H9 (cell line): Measurements from ENCODE around the gene NRG3. TPM values are rescaled to one million over a fixed set of nuclear protein-coding genes. Genes with fewer than 3 reads are reported as not detected.

Source experiments
- DNase-seq: peaks from one replicate; pipeline ENCODE4 v3.0.0-alpha.2; 2017
- H2AFZ ChIP-seq: one replicate; pipeline ENCODE4 v1.6.1; 2013; ENCODE audit warnings: mild to moderate bottlenecking, low read length, control low read depth, moderate library complexity
- H2AK5ac ChIP-seq: 2 replicates; pipeline ENCODE4 v1.6.1; 2013; ENCODE audit warnings: low read length, control low read depth, mixed read lengths; ENCODE audit not compliant: insufficient read length
- H2BK120ac ChIP-seq: one replicate; pipeline ENCODE4 v1.6.1; 2013; ENCODE audit warnings: low read depth, mild to moderate bottlenecking, low read length, control low read depth, inconsistent platforms; ENCODE audit not compliant: poor library complexity, severe bottlenecking
- H2BK12ac ChIP-seq: 2 replicates; pipeline ENCODE4 v1.6.1; 2013; ENCODE audit warnings: low read length, control low read depth, mixed read lengths, low read depth; ENCODE audit not compliant: insufficient read length
- H2BK15ac ChIP-seq: 2 replicates; pipeline ENCODE4 v1.6.1; 2013; ENCODE audit warnings: low read depth, low read length, control low read depth
- H2BK20ac ChIP-seq: one replicate; pipeline ENCODE4 v1.6.1; 2013; ENCODE audit warnings: low read depth, mild to moderate bottlenecking, low read length, control low read depth, inconsistent platforms; ENCODE audit not compliant: poor library complexity, severe bottlenecking
- H2BK5ac ChIP-seq: 2 replicates; pipeline ENCODE4 v1.6.1; 2013; ENCODE audit warnings: low read length, control low read depth, mixed read lengths; ENCODE audit not compliant: insufficient read length
- H3K14ac ChIP-seq: 2 replicates; pipeline ENCODE4 v1.6.1; 2013; ENCODE audit warnings: low read length, control low read depth; ENCODE audit not compliant: insufficient read depth
- H3K18ac ChIP-seq: 2 replicates; pipeline ENCODE4 v1.6.1; 2013; ENCODE audit warnings: low read depth, mild to moderate bottlenecking, mixed read lengths, low read length, control low read depth; ENCODE audit not compliant: insufficient read length
- H3K23ac ChIP-seq: 2 replicates; pipeline ENCODE4 v1.6.1; 2013; ENCODE audit warnings: low read length, control low read depth, mixed read lengths, low read depth; ENCODE audit not compliant: insufficient read length
- H3K23me2 ChIP-seq: 2 replicates; pipeline ENCODE4 v1.6.1; 2013; ENCODE audit warnings: low read depth, mild to moderate bottlenecking, mixed read lengths, low read length, control low read depth; ENCODE audit not compliant: insufficient read length, poor library complexity, severe bottlenecking
- H3K27ac ChIP-seq: 2 replicates; pipeline ENCODE4 v1.5.1; 2013; ENCODE audit warnings: low read length, control low read depth, mixed read lengths, low read depth; ENCODE audit not compliant: insufficient read length
- H3K27me3 ChIP-seq: 2 replicates; pipeline ENCODE4 v1.6.1; 2013; ENCODE audit warnings: low read length, control low read depth, inconsistent platforms; ENCODE audit not compliant: insufficient read depth
- H3K4ac ChIP-seq: 2 replicates; pipeline ENCODE4 v1.6.1; 2013; ENCODE audit warnings: low read depth, mild to moderate bottlenecking, control low read depth, inconsistent platforms, low read length, moderate library complexity
- H3K4me1 ChIP-seq: 2 replicates; pipeline ENCODE4 v1.6.1; 2013; ENCODE audit warnings: low read length, control low read depth, inconsistent platforms; ENCODE audit not compliant: insufficient read depth
- H3K4me2 ChIP-seq: 2 replicates; pipeline ENCODE4 v1.6.1; 2013; ENCODE audit warnings: low read length, control low read depth, mixed read lengths; ENCODE audit not compliant: insufficient read length, insufficient read depth
- H3K56ac ChIP-seq: 2 replicates; pipeline ENCODE4 v1.6.1; 2013; ENCODE audit warnings: low read depth, mild to moderate bottlenecking, mixed read lengths, low read length, control low read depth; ENCODE audit not compliant: insufficient read length
- H3K79me1 ChIP-seq: 2 replicates; pipeline ENCODE4 v1.6.1; 2013; ENCODE audit warnings: low read depth, mild to moderate bottlenecking, moderate library complexity, low read length, control low read depth, inconsistent platforms; ENCODE audit not compliant: insufficient read depth, poor library complexity, severe bottlenecking
- H3K79me2 ChIP-seq: 2 replicates; pipeline ENCODE4 v1.6.1; 2013; ENCODE audit warnings: low read length, control low read depth, inconsistent platforms; ENCODE audit not compliant: insufficient read depth
- H3K9ac ChIP-seq: 2 replicates; pipeline ENCODE4 v1.6.1; 2013; ENCODE audit warnings: low read length, control low read depth, mixed read lengths; ENCODE audit not compliant: insufficient read length; ENCODE audit errors: extremely low read depth
- H3K9me3 ChIP-seq: one replicate; pipeline ENCODE4 v1.6.1; 2013; ENCODE audit warnings: low read depth, low read length, inconsistent platforms; ENCODE audit not compliant: control insufficient read depth
- H3T11ph ChIP-seq: one replicate; pipeline ENCODE4 v1.6.1; 2013; ENCODE audit warnings: mild to moderate bottlenecking, low read length, control low read depth, inconsistent platforms
- H4K20me1 ChIP-seq: one replicate; pipeline ENCODE4 v1.6.1; 2013; ENCODE audit not compliant: control insufficient read depth, insufficient read length, insufficient read depth
- H4K5ac ChIP-seq: 2 replicates; pipeline ENCODE4 v1.6.1; 2013; ENCODE audit warnings: low read depth, mild to moderate bottlenecking, mixed read lengths, low read length, control low read depth; ENCODE audit not compliant: insufficient read length
- H4K8ac ChIP-seq: replicated peaks from 2 replicates; pipeline ENCODE4 v1.6.1; 2013; ENCODE audit warnings: low read length, control low read depth, mixed read lengths, low read depth; ENCODE audit not compliant: insufficient read length
- H4K91ac ChIP-seq: 2 replicates; pipeline ENCODE4 v1.6.1; 2013; ENCODE audit warnings: low read depth, mild to moderate bottlenecking, moderate library complexity, mixed read lengths, low read length, control low read depth; ENCODE audit not compliant: insufficient read length
- H3K27ac Mint-ChIP-seq, 3 experiments: 2 replicates in 2 of 3; 3 replicates in 1 of 3; pipeline ENCODE4 v1.8.0; 2020 to 2021; ENCODE audit warnings: mixed read lengths in 3 of 3, mild to moderate bottlenecking in 1 of 3, moderate library complexity in 1 of 3
- H3K27me3 Mint-ChIP-seq: 2 replicates; pipeline ENCODE4 v1.8.0; 2021; ENCODE audit warnings: low read depth, mild to moderate bottlenecking, moderate library complexity, mixed read lengths
- H3K36me3 Mint-ChIP-seq, 3 experiments: 2 replicates in 2 of 3; 3 replicates in 1 of 3; pipeline ENCODE4 v1.8.0; 2020 to 2021; ENCODE audit warnings: low read depth in 3 of 3, mixed read lengths in 3 of 3; ENCODE audit not compliant: insufficient read depth in 1 of 3
- H3K4me1 Mint-ChIP-seq, 2 experiments: 2 replicates each; pipeline ENCODE4 v1.8.0; 2020; ENCODE audit warnings: mixed read lengths in 2 of 2
- H3K4me3 Mint-ChIP-seq, 2 experiments: 2 replicates in 1 of 2; 3 replicates in 1 of 2; pipeline ENCODE4 v1.8.0; 2020 to 2021; ENCODE audit warnings: mild to moderate bottlenecking in 2 of 2, mixed read lengths in 2 of 2, moderate library complexity in 1 of 2
- H3K9me3 Mint-ChIP-seq, 2 experiments: 2 replicates in 1 of 2; 3 replicates in 1 of 2; pipeline ENCODE4 v1.8.0; 2020; ENCODE audit warnings: mild to moderate bottlenecking in 2 of 2, mixed read lengths in 2 of 2, moderate library complexity in 1 of 2
- CTCF ChIP-seq: fragments of 200-600 bp; sonication (generic); conservative IDR thresholded peaks from 3 replicates; pipeline ENCODE4 v1.8.0; 2021; ENCODE audit warnings: antibody characterized with exemption, mild to moderate bottlenecking
- WGBS: extraction: QIAGEN DNeasy Blood & Tissue Kit; methylation state at CpG from one replicate; pipeline ENCODE4 v1.1.7; 2013; ENCODE audit warnings: missing lambda C conversion rate, low lambda C conversion rate, mixed read lengths; ENCODE audit not compliant: insufficient read length; ENCODE audit errors: extremely low coverage; 5-methylcytosine and 5-hydroxymethylcytosine counted together
- total RNA-seq: library from RNA; stranded (reverse); gene quantifications from 2 replicates; pipeline ENCODE4 v1.2.1, GENCODE V29; 2021

Gene NRG3
- total RNA-seq, 1 experiment from 2014 or later, result 1.6 TPM

- no peak overlapping the region for H4K5ac ChIP-seq
These were observed 371.0 kb downstream of the NRG3 start for GRCh38 chr10:82245906-82246560.

More at GRCh38 chr10:82245906-82246560, 371.0 kb downstream of the NRG3 start:
- H3K4me1 ChIP-seq, result peaks cover 4% of the 10 kb centered on the region; the same call in 1 of the 2 replicates
- Mint-ChIP-seq H3K4me3 (no peak overlapping the region), H3K9me3 (no peaks in the 10 kb centered on the region; a peak in 2 of 5 replicates), H3K4me1 (peaks cover 20 to 25% of the 10 kb centered on the region in 2 experiments), H3K36me3 (no peaks in the 10 kb centered on the region; a peak in 1 of 7 replicates), H3K27ac (no peak overlapping the region), H3K27me3 (peaks cover 34% of the 10 kb centered on the region)
- no peak for TF ChIP-seq CTCF
- no peak overlapping the region for H3K4me2 ChIP-seq
- DNase-seq, result no peak
- H3K9ac ChIP-seq, result no peak overlapping the region
- H3K23me2 ChIP-seq, result no peaks in the 10 kb centered on the region
- no peak overlapping the region for H2BK15ac ChIP-seq
- H3K27me3 ChIP-seq, result no peaks in the 10 kb centered on the region
- H3K56ac ChIP-seq, result no peak overlapping the region
- H3K9me3 ChIP-seq, result no peaks in the 10 kb centered on the region
- no peak overlapping the region for H4K91ac ChIP-seq
- H3K27ac ChIP-seq, result no peak overlapping the region
- H3K4ac ChIP-seq, result no peak overlapping the region
- no peaks in the 10 kb centered on the region for H3K79me2 ChIP-seq
- no peak overlapping the region for H3K14ac ChIP-seq
- no peak overlapping the region for H2BK20ac ChIP-seq
- no peak overlapping the region for H4K8ac ChIP-seq
- no peak overlapping the region for H3K18ac ChIP-seq
- no peak overlapping the region for H2BK5ac ChIP-seq
- H3T11ph ChIP-seq, result no peak overlapping the region
- WGBS, result no CpG with 5 or more reads among the region's 4 CpGs
- no peak overlapping the region for H3K23ac ChIP-seq
- no peaks in the 10 kb centered on the region for H4K20me1 ChIP-seq
- H3K79me1 ChIP-seq, result peaks cover 2% of the 10 kb centered on the region
- no peak overlapping the region for H2BK120ac ChIP-seq
- H2AFZ ChIP-seq, result no peak overlapping the region
- H2BK12ac ChIP-seq, result no peak overlapping the region
- no peak overlapping the region for H2AK5ac ChIP-seq
